GM19328 (cell line): ENCODE measurements around the gene CR1.
"Not testable (repeated sequence)": the region's sequence is repeated elsewhere in the genome, so short reads cannot be mapped to it uniquely, and the experiment has no call there.

ENCODE experiments used
- ATAC-seq: cut with Tn5 transposase; IDR thresholded peaks from one replicate; pipeline ENCODE4 v1.9.1; 2021; ENCODE audit warnings: mild to moderate bottlenecking, moderate library complexity; ENCODE audit not compliant: unreplicated experiment

The CR1 gene

DNA sequence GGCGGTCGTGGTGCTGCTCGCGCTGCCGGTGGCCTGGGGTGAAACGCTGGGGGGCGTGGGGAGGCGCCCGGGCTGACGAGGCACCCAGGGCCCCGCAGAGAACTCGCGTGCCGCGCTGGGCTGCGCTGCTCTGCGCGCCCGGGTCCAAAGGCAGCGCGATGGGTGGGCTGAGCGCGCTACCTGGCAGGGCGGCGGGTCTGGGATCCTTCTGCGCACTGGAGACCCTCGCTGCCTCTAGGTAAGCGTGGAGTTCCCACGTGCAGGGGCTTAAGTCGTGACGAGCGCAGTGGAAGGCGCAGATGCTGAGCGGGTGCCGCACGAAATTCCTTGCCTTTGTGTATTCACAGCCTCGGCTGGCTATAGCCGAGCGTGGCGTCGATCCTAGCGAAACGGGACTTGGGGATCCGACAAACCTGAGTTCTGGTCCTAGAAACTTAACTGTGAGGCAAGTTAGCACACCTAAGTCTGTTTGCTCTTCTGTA, 173.6 kb downstream of the CR1 start:
- no peak for ATAC-seq

- ATAC-seq, result peak; percentile 83
Observed at GRCh38 chr1:207670192-207670591, 174.2 kb downstream of the CR1 start.

- ATAC-seq, result no peak
Observed at GRCh38 chr1:207670997-207671396, 175.0 kb downstream of the CR1 start.

- no peak for ATAC-seq
Observed at GRCh38 chr1:207672522-207673130, 176.7 kb downstream of the CR1 start.

GRCh38 chr1:207673399-207673798, 177.4 kb downstream of the CR1 start:
- no peak for ATAC-seq

DNA sequence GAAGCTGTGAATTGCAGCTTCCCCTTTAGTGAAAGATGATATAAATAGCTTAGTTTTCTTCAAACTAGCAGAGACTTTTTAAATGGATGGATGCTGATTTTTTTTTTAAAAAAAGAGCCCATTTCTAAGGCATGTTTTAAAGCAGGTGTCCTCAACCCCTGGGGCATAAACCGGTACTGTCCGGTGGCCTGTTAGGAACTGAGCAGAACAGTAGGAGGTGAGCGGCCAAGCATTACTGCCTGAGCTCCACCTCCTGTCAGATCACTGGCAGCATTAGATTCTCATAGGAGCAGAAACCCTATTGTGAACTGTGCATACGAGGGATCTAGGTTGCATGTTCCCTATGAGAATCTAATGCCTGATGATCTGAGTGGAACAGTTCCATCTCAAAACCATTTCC, 180.2 kb downstream of the CR1 start:
- no peak for ATAC-seq

DNA sequence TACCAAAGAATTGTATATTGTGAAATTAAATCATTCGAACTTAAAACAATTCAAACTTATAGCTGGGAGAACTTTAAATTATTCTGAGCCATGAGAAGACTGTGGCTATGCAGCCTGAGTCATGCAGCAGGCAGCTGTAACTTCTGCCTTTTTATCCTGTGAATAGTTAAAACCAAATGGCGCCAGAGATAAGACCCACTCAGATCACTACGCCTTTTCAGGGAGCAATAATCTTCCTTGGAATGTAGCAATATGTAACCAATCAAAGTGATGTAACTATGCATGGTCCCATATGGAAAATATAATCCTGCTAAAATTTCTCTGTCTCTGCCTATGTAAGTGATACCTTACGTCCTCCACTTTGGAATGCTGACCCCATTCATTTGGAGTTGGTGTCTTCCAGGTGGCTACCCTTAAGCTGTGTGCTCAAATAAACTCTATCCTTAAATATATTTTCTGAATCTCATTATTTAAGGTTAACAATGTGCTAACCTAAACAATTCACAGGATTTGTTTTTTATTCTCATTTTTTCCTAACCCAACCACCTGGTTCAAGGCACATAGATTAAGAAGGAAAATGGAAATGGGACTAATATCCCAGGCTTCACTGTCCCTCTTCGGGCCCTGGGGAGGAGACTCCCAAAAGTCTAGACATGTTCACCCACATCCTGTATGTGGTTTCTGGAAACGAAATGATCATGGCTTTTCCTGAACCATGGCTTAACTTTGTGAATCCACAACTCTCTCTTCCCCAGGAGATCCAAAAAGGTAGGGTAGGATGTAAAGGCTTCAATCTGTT, 184.8 kb downstream of the CR1 start:
- ATAC-seq, result not testable (repeated sequence)

DNA sequence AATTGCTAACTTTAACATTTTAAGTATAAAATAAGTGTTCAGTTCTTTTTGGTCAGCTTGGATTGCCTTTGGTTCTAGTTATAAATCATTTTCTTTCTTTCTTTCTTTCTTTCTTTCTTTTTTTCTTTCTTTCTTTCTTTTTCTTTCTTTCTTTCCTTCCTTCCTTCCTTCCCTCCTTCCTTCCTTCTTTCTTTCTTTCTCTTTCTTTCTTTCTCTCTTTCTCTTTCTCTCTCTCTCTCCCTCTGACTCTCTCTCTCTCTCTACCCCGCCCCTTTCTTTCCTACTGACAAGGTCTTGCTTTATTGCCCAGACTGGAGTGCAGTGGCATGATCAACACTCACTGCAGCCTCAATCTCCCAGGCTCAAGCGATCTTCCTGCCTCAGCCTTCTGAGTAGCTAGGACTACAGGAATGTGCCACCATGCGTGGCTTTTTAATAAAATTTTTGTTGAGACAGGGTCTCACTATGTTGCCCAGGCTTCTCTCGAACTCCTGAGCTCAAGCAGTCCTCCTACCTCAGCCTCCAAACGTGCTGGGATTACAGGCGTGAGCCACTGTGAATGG, 187.0 kb downstream of the CR1 start:
- not testable (repeated sequence) for ATAC-seq

GRCh38 chr1:207690551-207690950, 194.6 kb downstream of the CR1 start:
- ATAC-seq, result not testable (repeated sequence)

- no peak for ATAC-seq
Observed at GRCh38 chr1:207691010-207691409, 195.1 kb downstream of the CR1 start.
